ENCODE results near the gene HOXC10. TPM values are rescaled to one million over a fixed set of nuclear protein-coding genes. Genes with fewer than 3 reads are reported as not detected.

HOXC10 gene
- total RNA-seq, 1 experiment from 2014 or later: 154 TPM

- intact Hi-C loops (cut with micrococcal nuclease; ENCODE audit: unreplicated experiment) (loop anchor here (2.0 to 5.0 kb wide), 2 partner anchors 156 to 217 kb away; no protein-coding TSS in a partner anchor), in situ Hi-C loops (cut with HindIII; ENCODE audit: low pct_unique_long_range_greater_than_20kb, low sequenced_read_pairs) (no loop called here)
- Histone ChIP-seq H3K9me3 (ENCODE audit: control insufficient read depth, insufficient read depth, low read depth, low read length) (no peaks in the 10 kb centered on the region), H3K27me3 (ENCODE audit: control insufficient read depth, insufficient read depth, low read length) (no peaks in the 10 kb centered on the region), H3K4me3 (ENCODE audit: low read depth in 2 of 2, low read length in 2 of 2) (peak overlapping the region; percentile 51 to 65), H3K36me3 (ENCODE audit: control insufficient read depth, insufficient read depth, low read length) (no peaks in the 10 kb centered on the region), H3K4me1 (ENCODE audit: control insufficient read depth, insufficient read depth, low read length) (peaks cover 33% of the 10 kb centered on the region), H3K27ac (ENCODE audit: low read length) (peak overlapping the region; percentile 100)
- TF ChIP-seq POLR2AphosphoS5 (IDR thresholded peaks at IDR 0.05; ENCODE audit: low read depth, low read length) (peak; percentile 14; the same call in 1 of the 2 replicates), TCF7L2 (IDR thresholded peaks at IDR 0.05; ENCODE audit: low read depth, low read length) (no peak; the same call in 1 of the 2 replicates)
- CTCF ChIA-PET: no interaction called here
- DNase-seq (ENCODE audit: low read depth, low spot score): no peak
- no peak for ATAC-seq
- POLR2A ChIA-PET: no interaction called here
- BruUV-seq (replicated peaks): TSS peak; percentile 84
These were observed 1.4 kb upstream of the HOXC10 start for GRCh38 chr12:53983568-53983949.

DNA sequence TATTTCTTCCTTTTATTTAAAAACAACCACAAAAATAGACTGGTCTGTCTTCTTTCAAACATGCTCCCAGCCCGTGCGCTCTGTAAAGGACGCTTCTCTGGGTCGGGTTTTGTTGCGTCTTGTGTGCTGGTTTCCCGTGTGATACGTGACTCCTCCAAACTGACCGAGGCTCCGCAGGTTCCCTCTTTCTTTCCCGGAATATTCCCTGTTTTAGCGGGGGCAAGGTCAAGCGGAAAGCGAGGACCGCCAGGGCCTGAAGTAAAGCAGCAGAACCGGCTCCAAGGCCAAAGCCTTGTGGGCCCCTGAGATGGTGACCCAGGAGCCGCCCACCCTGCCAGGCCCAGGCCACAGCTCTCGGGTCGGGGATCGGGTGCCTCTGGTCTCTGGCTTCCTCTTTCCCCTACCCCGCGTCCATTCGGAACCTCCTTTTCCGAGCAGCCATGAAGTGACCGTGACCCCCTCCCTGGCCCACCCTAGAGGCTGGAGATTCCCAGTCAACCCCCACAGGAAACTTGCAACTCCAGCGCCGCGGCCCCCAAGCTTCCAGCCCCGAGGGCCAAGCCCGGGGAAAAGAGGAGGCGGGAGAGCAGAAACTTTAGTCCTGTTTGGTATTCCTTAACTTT lies 885 bp upstream of the HOXC10 start:
- no peak for DNase-seq (ENCODE audit: low read depth, low spot score)
- POLR2A ChIA-PET: interaction anchor here (0.6 to 1.0 kb wide), 3 partner anchors 13 to 268 kb away, joined by 3 to 7 read pairs (median 5); no protein-coding TSS in a partner anchor
- Histone ChIP-seq H3K27ac (ENCODE audit: low read length) (peak overlapping the region; percentile 100), H3K27me3 (ENCODE audit: control insufficient read depth, insufficient read depth, low read length) (no peaks in the 10 kb centered on the region), H3K4me1 (ENCODE audit: control insufficient read depth, insufficient read depth, low read length) (peaks cover 33% of the 10 kb centered on the region), H3K4me3 (ENCODE audit: low read depth in 2 of 2, low read length in 2 of 2) (peak overlapping the region; percentile 51 to 65), H3K36me3 (ENCODE audit: control insufficient read depth, insufficient read depth, low read length) (no peaks in the 10 kb centered on the region), H3K9me3 (ENCODE audit: control insufficient read depth, insufficient read depth, low read depth, low read length) (no peaks in the 10 kb centered on the region)
- in situ Hi-C loops (cut with HindIII; ENCODE audit: low pct_unique_long_range_greater_than_20kb, low sequenced_read_pairs) (no loop called here), intact Hi-C loops (cut with micrococcal nuclease; ENCODE audit: unreplicated experiment) (loop anchor here (2.0 to 5.0 kb wide), 2 partner anchors 157 to 217 kb away; no protein-coding TSS in a partner anchor)
- ATAC-seq: peak; percentile 1; the same call in 1 of the 2 replicates
- CTCF ChIA-PET: interaction anchor here (0.6 to 1.2 kb wide), 5 partner anchors 48 to 285 kb away, joined by 3 to 8 read pairs (median 5); no protein-coding TSS in a partner anchor
- TF ChIP-seq POLR2AphosphoS5 (IDR thresholded peaks at IDR 0.05; ENCODE audit: low read depth, low read length): peak; percentile 29; the same call in 1 of the 2 replicates
- TF ChIP-seq, protein P1, sequence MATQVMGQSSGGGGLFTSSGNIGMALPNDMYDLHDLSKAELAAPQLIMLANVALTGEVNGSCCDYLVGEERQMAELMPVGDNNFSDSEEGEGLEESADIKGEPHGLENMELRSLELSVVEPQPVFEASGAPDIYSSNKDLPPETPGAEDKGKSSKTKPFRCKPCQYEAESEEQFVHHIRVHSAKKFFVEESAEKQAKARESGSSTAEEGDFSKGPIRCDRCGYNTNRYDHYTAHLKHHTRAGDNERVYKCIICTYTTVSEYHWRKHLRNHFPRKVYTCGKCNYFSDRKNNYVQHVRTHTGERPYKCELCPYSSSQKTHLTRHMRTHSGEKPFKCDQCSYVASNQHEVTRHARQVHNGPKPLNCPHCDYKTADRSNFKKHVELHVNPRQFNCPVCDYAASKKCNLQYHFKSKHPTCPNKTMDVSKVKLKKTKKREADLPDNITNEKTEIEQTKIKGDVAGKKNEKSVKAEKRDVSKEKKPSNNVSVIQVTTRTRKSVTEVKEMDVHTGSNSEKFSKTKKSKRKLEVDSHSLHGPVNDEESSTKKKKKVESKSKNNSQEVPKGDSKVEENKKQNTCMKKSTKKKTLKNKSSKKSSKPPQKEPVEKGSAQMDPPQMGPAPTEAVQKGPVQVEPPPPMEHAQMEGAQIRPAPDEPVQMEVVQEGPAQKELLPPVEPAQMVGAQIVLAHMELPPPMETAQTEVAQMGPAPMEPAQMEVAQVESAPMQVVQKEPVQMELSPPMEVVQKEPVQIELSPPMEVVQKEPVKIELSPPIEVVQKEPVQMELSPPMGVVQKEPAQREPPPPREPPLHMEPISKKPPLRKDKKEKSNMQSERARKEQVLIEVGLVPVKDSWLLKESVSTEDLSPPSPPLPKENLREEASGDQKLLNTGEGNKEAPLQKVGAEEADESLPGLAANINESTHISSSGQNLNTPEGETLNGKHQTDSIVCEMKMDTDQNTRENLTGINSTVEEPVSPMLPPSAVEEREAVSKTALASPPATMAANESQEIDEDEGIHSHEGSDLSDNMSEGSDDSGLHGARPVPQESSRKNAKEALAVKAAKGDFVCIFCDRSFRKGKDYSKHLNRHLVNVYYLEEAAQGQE (IDR thresholded peaks at IDR 0.05; ENCODE audit: insufficient read depth in 1 of 2, low read depth in 2 of 2, low read length in 1 of 2): no peak
- TF ChIP-seq TCF7L2 (IDR thresholded peaks at IDR 0.05; ENCODE audit: low read depth, low read length): no peak; the same call in 1 of the 2 replicates
- no TSS peak for BruUV-seq (replicated peaks)

GRCh38 chr12:53985692-53985993 lies 697 bp downstream of the HOXC10 start:
- DNase-seq (ENCODE audit: low read depth, low spot score) (no peak), ATAC-seq (no peak)
- in situ Hi-C loops (cut with HindIII; ENCODE audit: low pct_unique_long_range_greater_than_20kb, low sequenced_read_pairs) (no loop called here), intact Hi-C loops (cut with micrococcal nuclease; ENCODE audit: unreplicated experiment) (no loop called here)
- CTCF ChIA-PET: interaction anchor here (0.6 to 1.2 kb wide), 6 partner anchors 12 to 232 kb away, joined by 3 to 14 read pairs (median 8); partner anchors contain the start of gene HOXC9
- Histone ChIP-seq H3K4me3 (ENCODE audit: low read depth in 2 of 2, low read length in 2 of 2) (peak overlapping the region; percentile 66 to 67), H3K4me1 (ENCODE audit: control insufficient read depth, insufficient read depth, low read length) (peaks cover 17% of the 10 kb centered on the region), H3K27me3 (ENCODE audit: control insufficient read depth, insufficient read depth, low read length) (no peaks in the 10 kb centered on the region), H3K36me3 (ENCODE audit: control insufficient read depth, insufficient read depth, low read length) (no peaks in the 10 kb centered on the region), H3K27ac (ENCODE audit: low read length) (peak overlapping the region; percentile 99), H3K9me3 (ENCODE audit: control insufficient read depth, insufficient read depth, low read depth, low read length) (no peaks in the 10 kb centered on the region)
- BruUV-seq (replicated peaks): no TSS peak
- TF ChIP-seq CTCF (IDR thresholded peaks at IDR 0.05) (no peak), SIN3A (IDR thresholded peaks at IDR 0.05; ENCODE audit: borderline replicate concordance, insufficient read depth, low read depth, low read length) (no peak), POLR2AphosphoS5 (IDR thresholded peaks at IDR 0.05; ENCODE audit: low read depth, low read length) (no peak), TCF7L2 (IDR thresholded peaks at IDR 0.05; ENCODE audit: low read depth, low read length) (no peak)
- TF ChIP-seq, protein P1 (IDR thresholded peaks at IDR 0.05; ENCODE audit: insufficient read depth in 1 of 2, low read depth in 2 of 2, low read length in 1 of 2): no peak
- POLR2A ChIA-PET: interaction anchor here (1.0 to 1.6 kb wide), 2 partner anchors 10 to 14 kb away, joined by 5 to 16 read pairs; partner anchors contain the start of gene HOXC9

Measured in Panc1 (cell line).